ENCODE measurements around the gene CYBC1. TPM values are rescaled to one million over a fixed set of nuclear protein-coding genes. Genes with fewer than 3 reads are reported as not detected.
A peak's percentile ranks its signal among the peaks of the same experiment; 100 is the strongest.

The CYBC1 gene
- total RNA-seq, 4 donors from 2014 or later, result 17.3 to 29.8 (median 19.3) TPM

GRCh38 chr17:82452162-82452561 lies 1.6 kb upstream of the CYBC1 start:
- Histone ChIP-seq H3K27me3 (no peaks in the 10 kb centered on the region), H3K9me3 (no peaks in the 10 kb centered on the region), H3K4me3 (no peak overlapping the region), H3K27ac (peak overlapping the region in 2 of 4 donors; percentile 84 to 90), H3K4me1 (peaks cover 17 to 22% of the 10 kb centered on the region in 2 donors), H3K36me3 (no peaks in the 10 kb centered on the region)
- ATAC-seq, result no peak
- in situ Hi-C loops (cut with MboI; ENCODE audit: low sequenced_read_pairs in 4 of 4), result no loop called here
- intact Hi-C loops (cut with DNase I; ENCODE audit: low total_unique reads), result loop anchor here (10.0 kb wide), 1 partner anchor 527 kb away; the partner anchor contains the start of gene MAFG
- no peak for TF ChIP-seq POLR2A (IDR thresholded peaks at IDR 0.05)
- TF ChIP-seq, protein P1, sequence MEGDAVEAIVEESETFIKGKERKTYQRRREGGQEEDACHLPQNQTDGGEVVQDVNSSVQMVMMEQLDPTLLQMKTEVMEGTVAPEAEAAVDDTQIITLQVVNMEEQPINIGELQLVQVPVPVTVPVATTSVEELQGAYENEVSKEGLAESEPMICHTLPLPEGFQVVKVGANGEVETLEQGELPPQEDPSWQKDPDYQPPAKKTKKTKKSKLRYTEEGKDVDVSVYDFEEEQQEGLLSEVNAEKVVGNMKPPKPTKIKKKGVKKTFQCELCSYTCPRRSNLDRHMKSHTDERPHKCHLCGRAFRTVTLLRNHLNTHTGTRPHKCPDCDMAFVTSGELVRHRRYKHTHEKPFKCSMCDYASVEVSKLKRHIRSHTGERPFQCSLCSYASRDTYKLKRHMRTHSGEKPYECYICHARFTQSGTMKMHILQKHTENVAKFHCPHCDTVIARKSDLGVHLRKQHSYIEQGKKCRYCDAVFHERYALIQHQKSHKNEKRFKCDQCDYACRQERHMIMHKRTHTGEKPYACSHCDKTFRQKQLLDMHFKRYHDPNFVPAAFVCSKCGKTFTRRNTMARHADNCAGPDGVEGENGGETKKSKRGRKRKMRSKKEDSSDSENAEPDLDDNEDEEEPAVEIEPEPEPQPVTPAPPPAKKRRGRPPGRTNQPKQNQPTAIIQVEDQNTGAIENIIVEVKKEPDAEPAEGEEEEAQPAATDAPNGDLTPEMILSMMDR (IDR thresholded peaks at IDR 0.05 in 4 of 5, conservative IDR thresholded peaks at IDR 0.05 in 1 of 5), result no peak
- DNase-seq, result no peak

DNA sequence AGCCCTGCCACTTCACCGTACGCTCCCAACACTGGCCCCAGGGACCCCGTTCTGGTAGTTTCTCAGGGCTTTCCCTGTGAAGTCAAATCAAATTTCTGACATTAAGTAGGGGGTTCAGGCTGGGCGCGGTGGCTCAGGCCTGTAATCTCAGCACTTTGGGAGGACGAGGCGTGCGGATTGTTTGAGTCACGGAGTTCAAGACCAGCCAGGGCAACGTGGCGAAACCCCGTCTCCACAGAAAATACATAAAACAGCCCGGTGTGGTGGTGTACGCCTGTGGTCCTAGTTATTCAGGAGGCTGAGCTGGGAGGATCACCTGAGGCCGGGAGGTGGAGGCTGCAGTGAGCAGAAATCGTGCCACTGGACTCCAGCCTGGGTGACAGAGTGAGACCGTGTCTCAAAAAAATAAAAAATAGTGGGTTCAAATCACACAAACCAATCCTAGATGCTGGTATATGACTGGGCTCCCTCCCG lies 632 bp downstream of the CYBC1 start:
- Histone ChIP-seq H3K36me3 (no peaks in the 10 kb centered on the region), H3K4me1 (peaks cover 10 to 29% of the 10 kb centered on the region in 2 donors), H3K27ac (peak overlapping the region; percentile 84 to 91 (median 89)), H3K27me3 (no peaks in the 10 kb centered on the region), H3K9me3 (no peaks in the 10 kb centered on the region), H3K4me3 (peak overlapping the region; percentile 67 to 100 (median 87))
- intact Hi-C loops (cut with DNase I; ENCODE audit: low total_unique reads), result loop anchor here (1.0 to 10.0 kb wide), 4 partner anchors 43 to 601 kb away; partner anchors contain the start of genes MAFG and WDR45B
- ATAC-seq (peak in 1 of 2 donors; percentile 7), DNase-seq (no peak)
- in situ Hi-C loops (cut with MboI; ENCODE audit: low sequenced_read_pairs in 4 of 4), result no loop called here
- TF ChIP-seq, protein P1 (IDR thresholded peaks at IDR 0.05 in 4 of 5, conservative IDR thresholded peaks at IDR 0.05 in 1 of 5), result no peak
- TF ChIP-seq POLR2A (IDR thresholded peaks at IDR 0.05), result no peak

DNA sequence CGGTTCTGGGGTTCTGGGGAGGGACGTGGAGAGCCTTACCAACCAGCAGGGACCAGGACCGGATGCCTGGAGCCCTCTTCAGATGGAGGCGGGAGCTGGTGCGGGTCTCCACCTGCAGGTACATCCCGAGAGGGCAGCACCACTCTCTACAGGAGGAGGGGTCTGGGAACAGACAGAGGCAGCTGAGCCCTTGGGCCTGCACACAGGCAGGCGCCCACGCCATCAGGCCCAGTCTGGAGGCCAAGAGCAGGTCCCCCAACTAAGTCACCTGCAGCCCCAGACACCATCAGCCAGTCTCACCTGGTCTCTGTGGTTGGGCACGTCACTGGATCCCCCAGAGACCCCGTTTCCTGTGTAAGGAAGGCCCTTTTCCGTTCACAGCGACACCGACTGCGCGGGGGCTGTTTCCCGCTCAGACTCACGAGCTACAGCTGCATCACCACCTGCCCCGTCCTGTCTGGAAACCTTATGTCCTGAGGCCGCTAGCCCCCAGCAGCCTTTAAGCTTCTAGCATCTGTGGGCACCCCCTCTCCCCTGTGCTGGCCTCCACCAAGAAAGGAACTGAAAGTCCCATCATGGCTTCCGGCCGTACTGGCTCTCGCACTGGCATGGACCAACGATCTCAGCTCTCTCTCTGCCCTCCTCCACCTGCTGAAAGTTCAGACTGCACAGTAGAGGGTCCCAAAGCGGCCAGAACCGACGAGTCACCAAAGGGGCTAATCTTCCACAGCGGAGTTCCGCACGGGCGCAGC lies 1.2 kb downstream of the CYBC1 start:
- no peaks in the 10 kb centered on the region for H3K36me3 ChIP-seq
- H3K4me3 ChIP-seq, result peak overlapping the region; percentile 67 to 100 (median 87)
- ATAC-seq (no peak), DNase-seq (no peak)
- H3K9me3 ChIP-seq, result no peaks in the 10 kb centered on the region
- in situ Hi-C loops (cut with MboI; ENCODE audit: low sequenced_read_pairs in 4 of 4), result no loop called here
- peak overlapping the region; percentile 84 to 91 (median 89) for H3K27ac ChIP-seq
- intact Hi-C loops (cut with DNase I; ENCODE audit: low total_unique reads), result no loop called here
- peaks cover 10 to 29% of the 10 kb centered on the region in 2 donors for H3K4me1 ChIP-seq
- TF ChIP-seq POLR2A (IDR thresholded peaks at IDR 0.05), result no peak
- TF ChIP-seq, protein P1 (IDR thresholded peaks at IDR 0.05 in 4 of 5, conservative IDR thresholded peaks at IDR 0.05 in 1 of 5), result no peak
- no peaks in the 10 kb centered on the region for H3K27me3 ChIP-seq

GRCh38 chr17:82447876-82448275 lies 2.7 kb downstream of the CYBC1 start:
- ATAC-seq (no peak), DNase-seq (no peak)
- TF ChIP-seq POLR2A (IDR thresholded peaks at IDR 0.05), result no peak
- TF ChIP-seq, protein P1 (IDR thresholded peaks at IDR 0.05 in 4 of 5, conservative IDR thresholded peaks at IDR 0.05 in 1 of 5), result no peak
- Histone ChIP-seq H3K4me1 (peaks cover 10 to 29% of the 10 kb centered on the region in 2 donors), H3K36me3 (no peaks in the 10 kb centered on the region), H3K27ac (no peak overlapping the region), H3K9me3 (no peaks in the 10 kb centered on the region), H3K4me3 (no peak overlapping the region), H3K27me3 (no peaks in the 10 kb centered on the region)
- in situ Hi-C loops (cut with MboI; ENCODE audit: low sequenced_read_pairs in 4 of 4) (no loop called here), intact Hi-C loops (cut with DNase I; ENCODE audit: low total_unique reads) (no loop called here)
